ENCODE measurements around the gene LILRA6.
"Not testable (repeated sequence)": the region's sequence is repeated elsewhere in the genome, so short reads cannot be mapped to it uniquely, and the experiment has no call there.

The LILRA6 gene

DNA sequence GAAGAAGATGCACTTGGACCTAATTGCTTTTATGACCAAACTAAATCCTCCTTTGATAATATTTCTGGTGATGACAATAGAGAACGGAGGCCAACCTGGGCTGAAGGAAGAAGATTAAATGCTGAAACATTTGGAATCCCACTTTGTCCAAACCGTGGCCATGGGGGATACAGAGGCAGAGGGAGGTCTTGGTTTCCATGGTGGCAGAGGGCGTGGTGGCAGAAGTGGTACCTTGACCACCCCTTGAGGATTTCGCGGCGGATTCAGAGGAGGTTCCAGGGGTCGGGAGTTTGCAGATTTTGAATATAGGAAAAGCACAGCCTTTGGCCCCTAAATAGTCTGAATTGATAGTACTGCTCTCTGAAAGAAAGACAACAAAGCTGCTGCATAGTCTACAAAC lies 12.6 kb downstream of the LILRA6 start:
- no peak for DNase-seq

DNA sequence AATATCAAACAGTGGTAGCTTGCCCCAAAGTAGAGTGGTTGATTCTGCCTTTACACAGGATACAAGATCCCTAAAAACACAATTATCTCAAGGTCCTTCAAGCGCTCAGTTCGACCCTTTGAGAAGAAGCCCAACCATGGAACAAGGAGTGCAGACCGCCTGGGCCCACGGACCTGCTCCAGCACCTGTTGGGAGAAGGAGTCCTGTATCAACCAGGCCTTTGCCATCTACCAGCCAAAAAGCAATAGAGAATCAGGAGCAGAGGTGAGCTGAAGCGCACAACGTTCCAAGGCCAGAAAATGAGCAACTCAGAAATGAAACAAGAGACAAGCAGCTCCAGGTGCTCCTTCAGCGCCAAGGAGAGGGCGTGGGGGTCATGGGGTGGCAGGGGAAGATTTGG lies 13.4 kb downstream of the LILRA6 start:
- DNase-seq = no peak

DNA sequence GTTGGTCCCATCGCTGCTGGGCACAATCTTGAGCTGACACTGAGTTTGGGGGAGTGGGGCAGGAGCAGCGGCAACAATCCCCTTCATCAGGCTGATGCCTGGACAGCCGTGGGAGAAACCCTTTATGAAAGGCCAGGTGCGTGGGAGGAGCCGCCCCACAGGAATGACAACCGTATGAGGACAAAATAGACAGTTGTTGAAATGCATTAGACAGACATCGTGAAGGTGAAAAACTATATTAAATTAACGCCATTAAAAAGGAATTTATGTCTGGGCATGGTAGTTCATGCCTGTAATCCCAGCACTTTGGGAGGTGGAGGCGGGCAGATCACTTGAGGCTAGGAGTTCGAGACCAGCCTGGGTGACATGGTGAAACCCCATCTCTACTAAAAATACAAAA lies 18.0 kb downstream of the LILRA6 start:
- not testable (repeated sequence) for DNase-seq

DNA sequence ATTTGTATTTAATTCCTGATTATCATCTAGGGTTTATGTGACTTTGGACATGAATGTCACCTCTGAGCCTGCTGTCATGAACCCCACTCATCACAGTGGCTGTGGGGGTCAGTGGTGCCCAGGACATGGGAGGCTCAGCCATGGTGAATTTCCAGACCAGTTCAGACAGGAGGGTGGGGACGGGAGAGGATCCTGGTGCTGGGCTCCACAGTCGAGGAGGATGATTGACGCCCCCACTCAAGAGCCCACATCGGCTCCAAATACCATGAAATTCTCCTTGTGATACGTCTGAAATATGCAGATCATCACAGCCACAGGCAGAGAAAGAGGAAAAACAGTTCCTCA lies 18.7 kb downstream of the LILRA6 start:
- DNase-seq = not testable (repeated sequence)

DNA sequence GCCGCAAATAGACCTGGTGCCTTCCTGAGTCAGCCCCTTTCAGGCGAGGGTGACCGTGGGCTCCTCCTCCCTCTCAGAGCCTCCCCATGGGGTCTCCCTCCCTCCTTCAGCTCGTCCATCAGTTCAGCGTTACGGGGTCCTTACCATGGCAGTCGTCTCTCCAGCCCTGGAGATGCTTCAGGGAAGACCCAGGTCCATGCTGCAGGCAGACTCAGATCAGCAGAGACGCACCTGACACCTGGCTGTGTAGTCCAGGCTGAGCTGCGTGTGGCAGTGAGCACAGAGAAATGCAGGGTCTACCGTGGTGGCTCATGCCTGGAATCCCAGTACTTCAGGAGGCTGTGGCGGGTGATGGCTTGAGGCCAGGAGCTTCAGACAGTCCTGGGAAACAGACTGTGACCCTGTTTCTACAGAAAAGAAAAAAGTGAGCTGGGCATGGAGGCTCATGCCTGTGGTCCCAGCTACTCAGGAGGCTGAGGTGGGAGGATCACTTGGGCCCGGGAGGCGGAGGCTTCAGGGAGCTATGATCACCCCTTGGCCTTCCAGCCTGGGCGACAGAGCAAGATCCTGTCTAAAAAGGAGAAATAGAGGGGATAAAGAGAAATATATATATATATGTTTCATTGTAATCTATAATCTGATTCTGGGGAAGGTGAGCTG lies 19.2 kb downstream of the LILRA6 start:
- not testable (repeated sequence) for DNase-seq

DNA sequence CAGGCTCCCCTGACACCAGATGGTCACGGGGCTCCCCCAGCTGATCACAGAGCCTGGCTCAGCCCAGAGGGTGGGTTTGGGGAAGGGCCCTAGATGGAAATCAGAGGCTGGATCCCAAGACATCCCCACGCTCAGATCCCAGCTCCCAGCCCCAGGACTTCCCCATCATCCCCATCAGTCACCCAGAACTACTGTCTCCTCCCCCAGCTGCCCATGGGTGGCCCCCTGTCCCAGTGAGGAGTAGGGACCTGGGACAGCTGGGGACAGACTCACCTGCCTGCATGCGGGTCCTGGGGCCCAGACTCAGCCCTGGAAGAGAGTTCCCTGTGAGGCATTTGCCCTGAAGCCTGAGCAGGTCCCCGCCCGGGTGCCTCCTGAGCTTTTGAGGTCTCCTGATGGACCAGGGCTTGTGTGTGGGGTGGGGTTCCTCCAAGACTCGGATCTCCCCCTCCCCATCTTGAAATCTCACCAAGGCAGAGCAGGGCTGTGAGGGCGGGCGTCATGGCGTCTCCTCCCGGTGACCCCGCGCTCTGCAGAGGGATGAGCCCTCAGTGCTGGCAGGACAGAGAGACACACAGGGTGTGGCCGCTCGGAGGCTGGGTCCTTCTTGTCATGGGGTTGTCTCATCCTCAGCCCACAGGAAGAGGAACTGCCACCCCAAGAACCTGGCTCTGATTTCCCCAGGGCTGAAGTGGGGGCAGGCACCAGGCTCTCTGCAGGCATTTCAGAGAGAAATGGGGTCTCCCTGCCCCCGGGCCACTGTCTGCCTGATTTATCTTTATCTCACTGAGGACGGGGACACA lies 19.9 kb downstream of the LILRA6 start, which contains the start of gene LILRB3:
Gene LILRB3 (minus strand): TSS at position 534 of the 803 bp plus-strand sequence. CDS start 31 bp downstream, at position 503.
- not testable (repeated sequence) for DNase-seq

DNA sequence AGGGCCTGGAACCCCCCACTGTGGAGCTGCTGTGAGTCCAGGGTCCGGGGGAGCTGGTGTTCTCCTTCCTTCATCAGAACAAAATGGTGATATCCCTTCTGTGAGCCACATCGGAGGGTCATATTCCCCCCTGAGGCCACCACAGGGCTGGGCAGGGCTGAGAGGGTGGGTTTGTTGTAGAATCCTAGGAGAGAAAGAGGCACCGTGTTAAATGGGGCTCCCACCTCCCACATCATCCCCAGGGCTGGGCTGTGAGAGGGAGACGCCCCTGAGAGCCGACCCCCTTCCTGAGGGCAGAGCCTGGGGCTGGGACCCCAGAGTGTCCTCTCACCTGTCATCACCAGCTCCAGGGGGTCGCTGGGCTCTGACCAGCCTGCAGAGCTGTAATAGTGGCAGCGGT lies 20.6 kb downstream of the LILRA6 start:
- DNase-seq = not testable (repeated sequence)

DNA sequence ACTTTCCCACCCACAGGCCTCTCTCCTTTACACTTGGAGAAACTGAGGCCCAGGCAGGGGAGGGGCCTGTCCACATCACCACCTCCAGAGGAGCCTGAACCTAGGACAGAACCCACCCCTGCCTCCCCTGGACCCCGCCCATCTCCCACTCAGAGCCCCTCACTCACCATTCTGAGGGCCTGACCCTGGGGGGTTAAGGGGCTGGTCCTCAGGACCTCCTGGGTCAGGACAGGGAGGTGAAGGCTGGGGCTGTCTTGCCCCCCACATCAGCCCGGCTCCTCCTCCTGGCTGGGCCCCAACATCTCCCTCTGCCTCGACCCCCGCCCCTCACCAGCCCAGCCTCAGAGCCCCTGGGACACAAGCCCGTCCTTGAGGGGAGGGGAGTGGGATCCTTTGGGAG lies 22.9 kb downstream of the LILRA6 start:
- DNase-seq = not testable (repeated sequence)

DNA sequence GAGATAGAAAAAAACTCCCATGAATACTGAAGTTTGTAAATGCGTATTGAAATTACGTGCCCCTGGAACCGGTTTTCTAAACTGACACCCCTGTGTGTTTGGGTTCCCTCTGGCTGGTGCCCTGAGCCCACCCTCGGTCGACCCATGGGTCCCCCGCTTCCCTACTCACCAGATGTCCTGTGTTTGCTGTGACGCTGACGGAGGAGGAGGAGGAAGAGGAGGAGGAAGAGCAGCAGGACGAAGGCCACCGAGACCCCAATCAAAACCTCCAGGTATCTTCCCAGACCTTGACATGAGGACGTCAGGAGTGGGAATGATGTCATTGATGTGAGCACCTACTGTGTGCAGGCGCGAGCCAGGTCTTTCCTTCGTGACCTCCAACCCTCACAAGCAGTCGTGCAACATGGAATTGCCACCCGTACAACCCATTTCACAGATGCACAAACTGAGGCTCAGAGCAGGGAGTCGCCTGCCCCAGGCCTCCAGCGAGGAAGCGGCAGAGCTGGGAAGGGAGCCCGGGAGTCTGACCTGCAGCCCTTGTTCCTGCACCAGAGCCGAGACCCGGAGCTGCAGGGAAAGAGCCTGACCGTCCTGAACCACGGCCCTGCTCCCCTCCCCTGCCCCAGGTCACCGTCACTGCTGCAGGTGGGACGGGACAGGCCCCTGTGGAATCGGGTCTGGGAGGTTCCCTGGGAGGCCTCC lies 23.5 kb downstream of the LILRA6 start:
- DNase-seq = no peak

DNA sequence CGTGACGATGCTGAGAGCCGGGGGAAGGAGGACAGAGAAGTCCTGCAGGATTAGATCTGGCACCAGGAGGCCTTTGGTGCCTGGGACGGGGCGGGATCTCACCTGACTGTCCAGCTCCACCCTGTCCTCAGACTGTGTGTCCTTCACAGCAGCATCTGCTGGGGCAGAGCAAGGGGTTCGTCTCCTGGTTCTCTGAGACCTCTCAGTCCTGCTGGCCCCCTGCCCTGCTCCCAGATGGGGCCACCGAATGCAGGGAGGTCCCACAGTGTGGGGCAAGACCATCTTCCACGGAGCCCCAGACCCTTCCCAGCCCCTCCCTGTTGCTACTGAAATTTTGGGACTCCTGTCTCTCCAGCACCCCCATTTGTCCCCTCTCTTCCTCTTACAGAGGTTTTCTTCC lies 24.3 kb downstream of the LILRA6 start:
- no peak for DNase-seq

DNA sequence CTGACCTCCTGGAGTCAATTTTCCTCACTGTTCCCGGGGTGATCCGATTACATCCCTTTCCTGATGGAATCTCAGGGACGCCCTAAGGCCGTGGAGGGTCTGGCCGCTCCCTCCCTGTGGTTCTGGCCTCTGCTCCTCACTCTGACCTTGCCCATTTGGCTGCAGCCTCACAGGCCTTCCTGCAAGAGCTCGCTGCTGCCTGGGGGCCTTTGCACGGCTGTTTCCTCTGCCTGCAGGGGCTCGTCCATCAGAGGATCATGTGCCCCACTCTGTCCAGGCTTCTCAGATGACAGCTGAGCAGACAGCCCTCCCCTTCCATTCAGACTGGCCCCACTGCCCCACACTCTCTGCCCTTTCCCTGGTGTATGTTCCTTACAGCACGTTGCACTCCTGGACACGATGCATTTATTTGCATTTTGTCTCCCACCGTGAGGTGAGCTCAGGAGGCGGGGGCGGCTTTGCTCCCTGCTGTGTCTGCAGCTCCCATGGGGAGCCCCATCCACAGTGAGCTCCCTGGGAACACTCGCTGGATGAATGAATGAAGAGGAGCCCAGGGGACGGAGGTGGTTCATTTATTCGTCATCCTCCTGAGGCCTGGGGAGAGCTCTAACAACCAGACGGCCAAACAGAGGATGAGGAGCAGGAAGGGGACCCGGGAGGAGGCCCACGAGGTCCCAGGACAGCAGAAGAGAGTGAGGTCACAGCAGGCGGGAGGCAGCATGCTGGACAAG lies 24.9 kb downstream of the LILRA6 start:
- not testable (repeated sequence) for DNase-seq

DNA sequence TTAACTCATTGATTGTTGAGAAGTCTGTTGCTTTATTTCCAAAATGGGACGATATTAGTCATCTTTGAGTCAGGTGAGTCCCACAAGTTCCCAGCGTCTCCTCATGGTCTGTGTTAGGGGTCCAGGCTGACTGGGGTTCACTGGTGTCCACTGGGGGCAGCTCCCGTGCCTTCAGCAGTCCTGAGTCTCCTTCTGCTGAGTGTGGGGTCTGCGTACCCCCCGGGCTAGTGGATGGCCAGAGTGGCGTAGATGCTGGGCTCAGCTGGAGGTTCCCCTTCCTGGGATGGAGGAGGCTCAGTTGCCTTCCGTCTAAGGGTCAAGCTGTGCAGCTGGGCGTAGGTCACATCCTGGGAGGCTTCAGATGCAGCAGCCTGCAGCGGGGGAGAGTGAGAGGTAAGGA lies 25.7 kb downstream of the LILRA6 start:
- DNase-seq = no peak

DNA sequence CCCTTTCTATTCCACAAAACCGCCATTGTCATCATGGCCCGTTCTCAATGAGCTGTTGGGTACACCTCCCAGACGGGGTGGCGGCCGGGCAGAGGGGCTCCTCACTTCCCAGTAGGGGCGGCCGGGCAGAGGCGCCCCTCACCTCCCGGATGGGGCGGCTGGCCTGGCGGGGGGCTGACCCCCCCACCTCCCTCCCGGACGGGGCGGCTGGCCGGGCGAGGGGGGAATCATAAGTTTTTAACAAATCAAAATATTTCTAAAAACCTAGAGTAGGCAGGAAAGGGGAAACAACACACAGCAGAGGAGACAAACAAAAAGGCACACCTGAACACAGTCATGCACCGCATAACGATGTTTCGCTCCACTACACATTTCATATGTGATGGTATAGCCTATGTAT lies 27.9 kb downstream of the LILRA6 start:
- not testable (repeated sequence) for DNase-seq

DNA sequence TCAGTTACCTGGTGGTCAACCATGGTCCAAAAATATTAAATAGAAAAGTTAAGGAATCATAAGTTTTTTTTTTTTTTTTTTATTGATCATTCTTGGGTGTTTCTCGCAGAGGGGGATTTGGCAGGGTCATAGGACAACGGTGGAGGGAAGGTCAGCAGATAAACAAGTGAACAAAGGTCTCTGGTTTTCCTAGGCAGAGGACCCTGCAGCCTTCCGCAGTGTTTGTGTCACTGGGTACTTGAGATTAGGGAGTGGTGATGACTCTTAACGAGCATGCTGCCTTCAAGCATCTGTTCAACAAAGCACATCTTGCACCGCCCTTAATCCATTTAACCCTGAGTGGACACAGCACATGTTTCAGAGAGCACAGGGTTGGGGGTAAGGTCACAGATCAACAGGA lies 28.4 kb downstream of the LILRA6 start:
- DNase-seq = not testable (repeated sequence)

DNA sequence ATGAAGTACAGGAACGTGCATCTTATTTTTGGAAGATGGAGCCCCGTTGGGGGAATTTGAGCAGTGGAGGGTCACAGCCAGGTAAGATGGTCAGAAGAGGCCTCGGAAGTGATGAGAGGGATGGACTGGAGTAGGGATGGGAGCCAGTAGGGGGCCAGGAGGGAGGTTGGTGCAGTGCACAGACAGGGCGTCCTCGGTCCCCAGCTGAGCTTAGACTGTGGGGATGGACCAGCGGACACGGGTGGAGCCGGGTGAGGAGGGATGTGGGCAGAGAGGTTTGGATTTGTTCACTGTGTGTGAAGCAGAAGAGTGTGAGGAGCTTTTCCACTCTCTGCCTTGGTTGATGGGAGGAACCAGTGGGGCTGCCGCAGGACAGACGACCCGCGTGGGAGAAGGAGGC lies 31.4 kb downstream of the LILRA6 start:
- no peak for DNase-seq

DNA sequence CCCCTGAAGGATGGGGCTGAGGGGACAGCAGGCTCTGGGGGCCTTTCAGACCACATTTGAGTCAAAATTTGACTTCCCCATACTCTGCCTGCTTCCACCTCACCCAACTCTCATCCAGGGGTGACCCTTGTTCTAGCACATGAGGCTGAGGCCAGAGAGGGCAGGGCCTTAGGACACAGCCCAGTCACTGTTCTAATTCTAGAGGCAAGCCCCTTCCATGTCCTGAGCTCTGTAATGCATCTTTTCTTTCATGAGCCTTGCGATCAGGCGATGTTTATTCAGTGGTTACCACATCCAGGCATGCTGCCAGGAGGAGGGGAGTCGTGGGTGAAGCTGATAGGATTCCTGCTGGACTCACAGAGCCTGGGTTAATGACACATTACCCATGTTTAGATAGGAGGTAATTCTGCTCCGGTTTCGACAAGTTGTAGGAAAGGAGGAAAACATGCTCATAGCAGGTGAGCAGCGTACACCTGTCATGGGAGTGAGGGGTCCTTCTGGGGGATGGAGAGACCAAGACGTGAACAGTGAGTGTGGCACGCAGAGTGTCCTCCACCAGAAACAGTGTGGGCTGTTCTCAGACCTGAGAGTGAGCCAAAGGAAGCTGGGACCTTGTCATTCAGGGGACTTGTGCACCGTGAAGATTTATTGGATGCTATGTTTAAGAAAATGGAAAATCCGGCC lies 32.6 kb downstream of the LILRA6 start:
- peak; percentile 85 for DNase-seq

DNA sequence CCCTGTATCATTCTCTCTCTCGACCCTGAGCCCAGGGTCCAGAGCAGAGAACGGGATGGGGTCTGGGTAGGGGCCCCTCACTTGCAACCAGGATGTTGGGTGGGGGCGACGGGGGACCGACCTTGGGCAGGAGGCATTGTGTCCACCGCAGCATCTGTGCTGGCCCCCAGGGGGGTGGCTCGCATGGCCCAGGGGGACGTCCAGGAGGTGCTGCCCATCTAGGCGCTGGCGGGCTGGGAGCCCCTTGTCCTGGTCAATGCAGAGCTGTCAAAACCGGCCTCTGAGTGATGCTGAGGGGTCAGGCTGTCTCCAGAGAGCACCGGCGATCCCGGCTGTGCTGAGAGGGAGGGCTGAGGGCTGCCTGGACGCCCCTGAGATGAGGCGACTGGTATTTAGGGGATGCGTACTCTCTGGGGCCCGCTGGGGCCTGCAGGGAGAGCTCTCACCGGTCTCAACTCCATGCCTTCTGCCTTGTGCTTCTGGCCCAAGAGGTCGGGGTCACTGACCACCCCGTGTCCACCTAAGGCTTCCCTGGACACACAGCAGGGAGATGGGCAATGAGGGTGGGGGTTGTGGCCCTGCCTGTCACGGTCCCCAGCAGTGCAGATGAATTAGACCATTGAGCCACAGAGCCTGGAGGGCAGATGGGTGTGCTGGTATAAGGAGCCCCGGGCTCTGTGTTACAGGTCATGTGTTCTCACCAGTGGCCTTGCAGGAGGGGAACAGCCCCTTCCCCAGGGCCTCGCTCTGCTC lies 33.4 kb downstream of the LILRA6 start:
- DNase-seq = no peak

DNA sequence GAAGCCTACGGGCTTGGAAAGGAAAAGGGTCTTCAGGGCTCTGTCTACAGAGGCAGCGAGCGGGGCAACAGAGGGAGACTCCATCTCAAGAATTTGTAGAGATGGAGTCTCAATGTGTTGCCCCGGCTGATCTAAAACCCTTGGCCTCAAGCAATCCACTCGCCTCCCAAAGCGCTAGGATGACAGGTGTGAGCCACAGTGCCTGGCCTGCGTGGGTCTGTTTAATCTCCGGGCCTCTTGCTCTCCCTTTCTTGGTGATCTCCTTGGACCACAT lies 33.9 kb downstream of the LILRA6 start:
- no peak for DNase-seq

DNA sequence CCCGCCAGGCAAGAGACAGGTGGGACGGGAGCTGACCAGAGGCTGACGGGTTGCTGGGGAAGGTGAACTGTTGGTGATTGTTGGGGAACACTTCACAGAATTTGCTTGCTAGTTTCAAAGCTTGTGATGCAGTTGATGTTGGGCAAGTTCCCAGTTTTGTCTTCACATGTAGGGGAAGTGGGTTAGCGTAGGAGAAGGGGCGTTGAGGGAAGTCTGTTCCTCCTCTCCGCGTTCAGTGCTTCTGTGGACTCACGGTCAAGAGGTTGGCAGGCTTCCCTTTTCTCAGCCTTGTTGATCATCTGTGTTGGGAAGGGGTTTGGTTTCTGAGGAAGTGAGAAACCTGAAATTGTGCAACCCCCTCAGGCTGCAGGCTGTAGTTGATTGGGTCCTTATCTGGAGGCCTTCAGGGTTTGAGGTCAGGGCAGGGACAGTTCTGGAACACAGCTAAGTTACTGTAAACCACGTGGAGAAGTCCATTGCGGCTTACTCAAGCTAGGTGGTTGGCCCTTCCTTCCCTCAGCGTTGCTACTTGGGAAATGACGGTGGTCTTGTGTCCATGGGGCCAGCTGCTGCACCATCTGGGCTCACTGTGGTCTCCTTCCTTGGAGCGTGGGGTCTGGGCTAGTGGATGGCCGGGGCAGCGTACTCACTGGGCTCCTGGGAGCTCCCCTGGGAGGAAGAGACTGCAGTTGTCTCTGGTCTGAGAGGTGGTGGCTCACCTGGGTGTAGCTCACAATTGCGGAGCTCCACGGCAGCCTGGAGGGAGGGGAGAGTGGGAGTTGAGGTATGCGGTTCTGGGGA lies 34.4 kb downstream of the LILRA6 start:
- no peak for DNase-seq

DNA sequence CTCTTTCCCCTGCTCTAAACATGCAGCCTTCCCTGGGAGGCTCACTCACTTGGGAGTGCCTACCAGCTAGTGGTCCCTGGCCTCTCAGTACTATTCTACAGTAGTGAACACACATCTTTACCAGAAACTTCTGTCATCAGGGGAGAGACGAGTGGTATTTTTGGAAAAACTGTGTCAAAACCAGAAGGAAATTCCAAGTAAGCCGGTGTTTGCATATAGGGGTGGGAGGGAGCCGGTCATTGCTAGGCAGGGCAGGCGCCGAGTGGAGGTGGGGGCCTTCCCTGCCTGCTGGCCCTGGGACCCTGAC lies 35.0 kb downstream of the LILRA6 start:
- no peak for DNase-seq

DNA sequence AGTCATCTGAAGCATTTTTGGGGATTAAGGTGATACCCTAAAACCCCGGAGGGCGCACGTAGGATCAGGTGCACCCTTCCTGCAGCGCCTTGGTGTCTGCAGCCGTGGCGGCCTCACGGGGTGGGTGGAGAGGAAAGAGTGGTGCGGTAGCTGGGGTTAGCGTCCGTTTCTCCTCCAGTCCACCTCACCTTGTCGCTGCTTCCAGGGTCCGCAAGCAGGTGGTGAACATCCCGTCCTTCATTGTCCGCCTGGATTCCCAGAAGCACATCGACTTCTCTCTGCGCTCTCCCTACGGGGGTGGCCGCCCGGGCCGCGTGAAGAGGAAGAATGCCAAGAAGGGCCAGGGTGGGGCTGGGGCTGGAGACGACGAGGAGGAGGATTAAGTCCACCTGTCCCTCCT lies 35.4 kb downstream of the LILRA6 start:
- not testable (repeated sequence) for DNase-seq

DNA sequence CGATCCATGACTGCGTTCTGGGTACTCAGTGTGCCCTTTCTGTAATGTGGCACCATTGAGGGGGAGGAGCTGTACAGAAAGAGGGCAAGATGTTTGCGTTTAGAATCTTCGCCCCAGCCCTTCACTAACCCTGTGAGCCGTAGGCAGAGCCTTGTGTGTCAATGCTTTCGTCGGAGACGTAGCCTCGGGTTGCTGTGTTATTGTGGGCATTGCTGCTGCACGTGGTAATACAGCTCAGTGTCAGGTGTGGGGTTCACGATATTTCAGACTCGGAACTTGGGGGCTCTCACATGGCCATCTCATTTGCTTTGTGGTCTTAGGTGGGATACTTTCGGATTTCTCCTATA lies 35.8 kb downstream of the LILRA6 start:
- no peak for DNase-seq
